ENCODE measurements around the gene FAM156A. TPM values are rescaled to one million over a fixed set of nuclear protein-coding genes. Genes with fewer than 3 reads are reported as not detected.
"Not testable (repeated sequence)": the region's sequence is repeated elsewhere in the genome, so short reads cannot be mapped to it uniquely, and the experiment has no call there.

Gene FAM156A
- total RNA-seq, 1 donor from 2014 or later = 12.1 TPM

DNA sequence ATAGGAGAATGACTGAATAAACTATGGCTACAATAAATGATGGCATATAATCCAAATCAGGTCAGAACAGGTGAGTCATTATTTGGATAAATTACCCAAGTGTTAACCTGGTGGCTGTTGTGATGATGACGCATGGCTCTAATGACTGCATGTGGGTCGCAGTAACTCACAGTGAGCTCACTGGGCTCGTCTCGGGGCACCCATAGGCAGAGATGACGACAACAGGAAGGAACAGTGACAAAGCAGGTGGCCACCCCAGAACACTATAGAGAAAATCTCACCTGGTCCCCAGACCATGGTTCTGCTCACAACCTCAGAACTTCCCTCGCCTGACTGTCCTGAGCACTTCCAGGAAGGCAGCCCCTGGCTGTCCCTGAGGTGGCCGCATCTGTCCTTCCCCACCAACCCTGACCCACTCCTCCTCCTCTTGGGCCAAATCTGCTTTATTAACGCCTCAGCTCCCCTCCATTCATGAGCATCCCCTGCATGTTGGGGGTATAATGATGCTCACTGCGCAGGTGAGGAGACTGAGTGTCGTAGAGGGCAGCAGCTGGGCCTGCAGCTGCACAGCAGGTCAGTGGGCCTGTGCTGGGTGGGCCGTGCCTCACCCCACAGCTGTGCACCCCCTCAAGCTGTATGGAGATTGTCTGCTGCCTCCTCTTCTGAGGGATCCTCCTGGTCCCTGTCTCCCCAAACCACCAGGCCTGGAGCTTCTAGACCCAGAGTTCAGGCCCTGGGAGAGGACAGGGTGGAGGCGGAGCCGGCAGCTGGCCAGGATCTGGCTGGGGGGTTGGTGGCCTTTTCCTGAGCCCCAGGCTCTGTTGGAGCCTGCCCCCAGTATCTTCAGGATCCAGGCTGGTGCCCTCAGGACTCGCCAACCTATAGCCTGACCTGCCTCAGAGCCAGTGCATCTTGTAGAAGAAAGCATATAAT is 30.9 kb upstream of the FAM156A start:
- DNase-seq = no peak
- Histone ChIP-seq H3K27me3 (ENCODE audit: low read depth) (no peaks in the 10 kb centered on the region), H3K4me1 (peaks cover 20% of the 10 kb centered on the region), H3K4me3 (no peak overlapping the region), H3K27ac (replicated peaks) (peak overlapping the region; percentile 61), H3K9me3 (replicated peaks) (no peaks in the 10 kb centered on the region), H3K36me3 (no peaks in the 10 kb centered on the region)
- TF ChIP-seq CTCF (IDR thresholded peaks at IDR 0.05; ENCODE audit: borderline replicate concordance) = no peak
- intact Hi-C loops (cut with micrococcal nuclease) = no loop called here

DNA sequence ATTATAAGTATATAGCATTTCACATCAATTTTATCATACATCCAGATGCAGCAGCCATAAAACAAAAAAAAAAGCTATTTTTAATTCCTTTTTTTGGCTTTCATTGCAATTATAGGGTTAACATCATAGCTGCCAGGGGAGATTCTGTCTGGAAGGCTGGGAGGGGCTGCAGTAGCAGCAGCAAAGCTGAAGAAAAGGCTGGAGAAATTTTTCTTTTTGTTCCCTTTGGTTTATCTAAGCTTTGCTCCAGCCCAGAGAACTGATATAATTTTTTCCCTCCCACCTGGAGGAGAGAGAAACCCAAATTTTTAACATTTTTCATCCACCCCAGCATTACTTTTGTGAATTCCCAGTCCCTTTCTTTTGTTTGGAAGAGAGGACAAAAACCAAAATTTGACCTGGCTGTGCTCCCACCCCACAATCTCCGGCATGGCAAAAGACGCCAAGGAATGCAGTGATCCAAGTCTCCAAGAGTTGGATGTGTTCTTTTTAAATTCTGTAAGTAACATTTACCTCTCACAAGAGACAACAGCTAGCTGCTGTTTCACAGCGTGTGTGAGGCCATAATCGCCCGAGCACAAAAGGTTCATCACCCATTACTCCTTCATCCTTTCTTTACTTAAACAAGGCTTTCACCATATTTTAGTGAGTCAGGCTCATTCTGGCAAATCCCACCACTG is 25.1 kb upstream of the FAM156A start:
- TF ChIP-seq CTCF (IDR thresholded peaks at IDR 0.05; ENCODE audit: borderline replicate concordance) = no peak
- H3K4me1 ChIP-seq = peaks cover 23% of the 10 kb centered on the region
- no peaks in the 10 kb centered on the region for H3K36me3 ChIP-seq
- H3K27me3 ChIP-seq (ENCODE audit: low read depth) = no peaks in the 10 kb centered on the region
- no peaks in the 10 kb centered on the region for H3K9me3 ChIP-seq (replicated peaks)
- no peak for DNase-seq
- peak overlapping the region; percentile 41 for H3K4me3 ChIP-seq
- H3K27ac ChIP-seq (replicated peaks) = peak overlapping the region; percentile 63
- intact Hi-C loops (cut with micrococcal nuclease) = no loop called here

DNA sequence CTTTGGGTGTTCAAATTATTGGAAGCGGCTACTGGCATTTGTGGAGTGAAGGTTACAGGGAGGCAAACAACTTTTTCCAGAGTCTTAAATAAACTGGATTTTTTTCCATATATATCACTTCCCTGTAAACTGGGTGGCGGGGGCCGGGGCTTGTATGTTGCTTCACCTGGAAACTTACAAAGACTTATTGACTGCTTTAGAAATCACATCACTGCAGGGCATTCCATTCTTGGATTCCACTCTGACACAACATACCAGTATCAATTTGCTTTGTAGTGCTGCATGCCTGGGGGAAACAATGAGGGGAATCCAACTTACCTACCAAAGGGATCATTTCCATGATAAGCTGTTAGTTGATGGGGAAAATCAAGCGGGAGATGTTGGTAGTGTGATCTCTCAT is 21.7 kb upstream of the FAM156A start:
- Histone ChIP-seq H3K9me3 (replicated peaks) (no peaks in the 10 kb centered on the region), H3K4me1 (peaks cover 23% of the 10 kb centered on the region), H3K36me3 (no peaks in the 10 kb centered on the region), H3K4me3 (no peak overlapping the region), H3K27me3 (ENCODE audit: low read depth) (no peaks in the 10 kb centered on the region), H3K27ac (replicated peaks) (peak overlapping the region; percentile 51)
- intact Hi-C loops (cut with micrococcal nuclease) = no loop called here
- DNase-seq = no peak
- no peak for TF ChIP-seq CTCF (IDR thresholded peaks at IDR 0.05; ENCODE audit: borderline replicate concordance)

- no peak for TF ChIP-seq CTCF (IDR thresholded peaks at IDR 0.05; ENCODE audit: borderline replicate concordance)
- peak overlapping the region; percentile 51 for H3K27ac ChIP-seq (replicated peaks)
- peaks cover 23% of the 10 kb centered on the region for H3K4me1 ChIP-seq
- no peak for DNase-seq
- no peaks in the 10 kb centered on the region for H3K27me3 ChIP-seq (ENCODE audit: low read depth)
- intact Hi-C loops (cut with micrococcal nuclease) = no loop called here
- no peaks in the 10 kb centered on the region for H3K36me3 ChIP-seq
- H3K4me3 ChIP-seq = no peak overlapping the region
- no peaks in the 10 kb centered on the region for H3K9me3 ChIP-seq (replicated peaks)
Measured at GRCh38 chrX:52979568-52979967, 21.2 kb upstream of the FAM156A start.

GRCh38 chrX:52977953-52978352 is 19.6 kb upstream of the FAM156A start:
- intact Hi-C loops (cut with micrococcal nuclease) = no loop called here
- Histone ChIP-seq H3K4me1 (peaks cover 19% of the 10 kb centered on the region), H3K27me3 (ENCODE audit: low read depth) (no peaks in the 10 kb centered on the region), H3K27ac (replicated peaks) (no peak overlapping the region), H3K36me3 (no peaks in the 10 kb centered on the region), H3K4me3 (no peak overlapping the region), H3K9me3 (replicated peaks) (no peaks in the 10 kb centered on the region)
- DNase-seq = no peak
- no peak for TF ChIP-seq CTCF (IDR thresholded peaks at IDR 0.05; ENCODE audit: borderline replicate concordance)

DNA sequence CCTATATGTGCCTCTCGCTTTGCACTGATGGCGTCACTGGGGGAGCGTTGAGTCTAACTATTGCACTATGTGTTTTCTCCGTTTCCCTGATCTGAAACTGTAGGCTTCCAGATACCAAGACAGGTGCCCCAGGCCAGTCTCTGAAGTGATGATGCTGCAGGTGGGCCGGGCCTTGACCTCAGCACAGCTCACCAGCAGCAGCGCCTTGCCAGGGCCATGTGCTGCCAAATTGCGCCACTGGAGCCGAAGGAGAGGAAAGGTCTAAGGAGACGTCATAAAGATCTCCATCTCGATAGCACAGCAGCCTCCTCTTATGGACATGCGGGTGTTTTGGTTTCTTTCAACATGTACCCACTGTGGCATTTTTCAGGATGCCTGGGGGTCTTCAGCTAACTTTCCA is 17.3 kb upstream of the FAM156A start:
- H3K9me3 ChIP-seq (replicated peaks); H3K4me3 ChIP-seq; DNase-seq; H3K27me3 ChIP-seq (ENCODE audit: low read depth); intact Hi-C loops (cut with micrococcal nuclease); H3K36me3 ChIP-seq; H3K27ac ChIP-seq (replicated peaks): not testable (repeated sequence)
- peaks cover 16% of the 10 kb centered on the region for H3K4me1 ChIP-seq

GRCh38 chrX:52974336-52974992 is 16.1 kb upstream of the FAM156A start:
- intact Hi-C loops (cut with micrococcal nuclease); H3K9me3 ChIP-seq (replicated peaks); H3K36me3 ChIP-seq: not testable (repeated sequence)

GRCh38 chrX:52967922-52968321 is 9.6 kb upstream of the FAM156A start:
- H3K36me3 ChIP-seq; H3K27me3 ChIP-seq (ENCODE audit: low read depth); H3K27ac ChIP-seq (replicated peaks); H3K4me3 ChIP-seq; DNase-seq; intact Hi-C loops (cut with micrococcal nuclease); H3K4me1 ChIP-seq; H3K9me3 ChIP-seq (replicated peaks): not testable (repeated sequence)

More at GRCh38 chrX:52974336-52974992, 16.1 kb upstream of the FAM156A start:
- H3K4me3 ChIP-seq; H3K27ac ChIP-seq (replicated peaks); H3K4me1 ChIP-seq; H3K27me3 ChIP-seq (ENCODE audit: low read depth); DNase-seq: not testable (repeated sequence)

All from left ventricle myocardium inferior (tissue), 1 donor.